GM18520 (cell line): ENCODE results near the gene CCDC85C.

Experiments used
- ATAC-seq: cut with Tn5 transposase; IDR thresholded peaks from one replicate; pipeline ENCODE4 v1.9.1; 2021; ENCODE audit not compliant: unreplicated experiment

CCDC85C gene

DNA sequence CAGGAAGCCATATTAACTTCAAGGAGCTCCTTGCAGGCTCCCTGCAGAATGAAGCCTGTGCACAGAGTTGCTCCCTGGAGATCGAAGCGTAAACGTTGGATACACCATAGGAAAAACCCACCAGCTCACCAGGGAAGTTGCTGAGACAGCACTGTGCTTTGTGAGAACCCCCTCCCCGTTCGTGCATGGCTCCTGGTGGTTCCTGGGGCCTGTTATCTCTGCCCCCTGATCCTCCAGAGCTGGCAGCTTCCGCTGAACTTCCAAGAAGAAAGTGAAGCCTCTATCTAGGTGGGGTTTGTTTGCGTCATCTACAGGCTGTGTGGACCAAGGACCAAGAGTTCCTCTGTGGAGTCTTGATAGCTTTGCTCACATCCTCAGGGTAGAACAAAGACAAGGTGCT lies 2.4 kb upstream of the CCDC85C start:
- no peak for ATAC-seq

DNA sequence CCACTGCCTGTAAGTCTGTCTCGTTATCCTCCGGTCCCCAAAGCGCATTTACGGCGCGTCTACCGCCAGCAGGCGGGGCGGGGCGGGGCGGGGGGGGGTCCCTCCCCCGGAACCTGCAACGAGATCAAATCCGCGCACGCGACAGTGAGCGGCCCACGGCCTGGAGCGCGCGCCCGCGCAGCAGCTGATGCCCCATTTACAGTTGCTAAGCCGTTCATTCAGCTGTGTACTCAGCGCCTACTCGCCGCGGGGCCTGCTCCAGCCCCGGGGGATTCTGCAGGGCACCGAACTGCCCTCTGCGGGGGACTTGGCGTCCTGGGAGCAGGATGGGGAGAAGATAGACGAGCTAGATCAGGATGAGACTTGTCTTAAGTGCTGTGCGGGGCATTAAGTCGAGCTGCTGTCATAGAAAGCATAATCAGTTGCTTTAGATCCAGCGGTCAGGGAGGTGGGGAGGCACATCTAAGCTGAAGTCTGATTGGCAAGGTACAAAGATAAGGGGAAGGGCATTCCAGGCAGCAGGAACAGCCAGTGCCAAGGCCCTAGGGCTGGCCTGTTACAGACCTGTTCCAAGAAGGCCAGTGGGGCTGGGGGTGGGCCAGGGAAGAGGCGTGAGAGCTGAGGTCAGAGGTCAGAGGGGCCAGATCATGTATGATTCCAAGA lies 1.4 kb upstream of the CCDC85C start:
- ATAC-seq = no peak

DNA sequence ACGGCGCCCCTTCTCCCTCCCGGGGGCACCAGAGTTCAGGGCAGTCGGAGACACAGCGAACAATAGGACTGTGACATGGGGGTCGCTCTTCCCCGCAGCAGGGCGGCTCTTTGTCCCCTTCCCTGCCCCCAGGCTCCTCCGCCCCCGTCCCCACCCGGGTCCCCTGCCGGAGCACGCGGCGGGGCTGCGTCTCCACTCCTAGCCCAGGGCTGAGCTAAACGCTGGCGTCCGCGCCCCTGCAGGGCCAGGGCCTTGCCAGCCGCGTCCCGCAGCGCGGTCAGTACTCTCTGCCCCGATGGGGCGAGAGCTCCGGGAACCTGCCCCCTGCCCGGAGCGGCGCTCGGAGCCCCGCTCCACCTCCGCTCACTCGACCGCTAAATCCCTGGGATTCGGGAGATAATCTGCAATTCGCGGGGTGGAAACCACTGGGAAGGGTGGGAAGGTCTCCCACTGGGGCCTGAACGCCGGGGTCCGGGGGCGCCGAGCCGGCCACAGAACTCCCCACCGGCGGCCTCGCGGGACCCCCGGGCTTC lies 825 bp upstream of the CCDC85C start:
- ATAC-seq = no peak

DNA sequence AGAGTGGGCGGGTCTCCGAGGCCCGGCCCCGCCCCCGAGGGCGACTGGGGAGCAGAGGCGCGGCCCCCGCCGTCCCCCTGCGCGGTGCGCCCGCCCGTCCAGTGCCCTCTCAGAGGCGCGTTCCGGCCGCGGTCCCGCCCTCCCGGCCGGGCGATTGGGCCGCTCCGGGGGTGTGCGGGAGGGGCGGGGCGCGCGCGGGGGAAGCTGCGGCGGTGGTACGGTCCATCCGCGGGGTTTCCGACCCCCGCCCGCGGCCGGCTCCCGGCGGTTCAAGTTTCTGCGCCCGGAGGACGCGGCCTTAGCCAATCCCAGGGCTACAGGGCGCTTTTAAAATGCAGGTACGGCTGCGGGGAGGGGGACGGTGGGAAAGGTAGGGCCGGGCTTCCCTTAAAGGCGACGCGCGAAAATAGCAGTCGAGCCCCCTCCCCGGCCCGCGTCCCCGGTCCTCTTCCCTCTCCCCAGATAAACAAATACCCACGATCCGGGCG lies 315 bp upstream of the CCDC85C start:
- peak; percentile 81 for ATAC-seq

DNA sequence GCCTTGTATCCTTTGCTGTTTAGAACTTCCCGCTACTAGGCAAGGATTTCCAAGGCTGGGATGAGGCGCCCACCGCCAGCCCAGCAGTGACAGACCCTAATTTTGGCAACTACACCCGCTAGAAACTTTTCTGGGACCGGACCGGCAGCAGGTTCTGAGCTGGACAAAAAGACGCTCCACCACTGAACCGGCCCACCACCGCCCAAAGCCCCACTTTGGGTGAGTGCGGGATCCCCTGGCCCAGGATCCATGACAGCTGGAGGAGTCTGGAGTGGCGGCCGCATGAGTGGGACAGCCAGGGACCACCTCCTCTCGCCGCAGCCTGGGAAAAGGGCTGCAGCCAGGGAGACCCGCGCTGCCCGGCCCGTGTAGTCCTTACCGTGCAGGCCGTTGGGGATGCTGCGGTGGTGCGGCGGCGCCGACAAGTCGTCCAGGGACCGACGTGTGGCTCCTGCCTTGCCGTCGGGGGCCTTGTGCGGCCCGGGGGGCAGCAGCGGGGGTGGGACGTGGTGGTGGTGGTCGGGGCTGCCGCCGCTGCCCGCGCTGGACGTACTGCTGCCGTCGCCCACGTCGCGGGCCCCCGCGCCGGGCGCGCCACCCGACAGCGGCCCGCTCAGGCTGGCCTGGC lies 1.1 kb downstream of the CCDC85C start:
- ATAC-seq = no peak

DNA sequence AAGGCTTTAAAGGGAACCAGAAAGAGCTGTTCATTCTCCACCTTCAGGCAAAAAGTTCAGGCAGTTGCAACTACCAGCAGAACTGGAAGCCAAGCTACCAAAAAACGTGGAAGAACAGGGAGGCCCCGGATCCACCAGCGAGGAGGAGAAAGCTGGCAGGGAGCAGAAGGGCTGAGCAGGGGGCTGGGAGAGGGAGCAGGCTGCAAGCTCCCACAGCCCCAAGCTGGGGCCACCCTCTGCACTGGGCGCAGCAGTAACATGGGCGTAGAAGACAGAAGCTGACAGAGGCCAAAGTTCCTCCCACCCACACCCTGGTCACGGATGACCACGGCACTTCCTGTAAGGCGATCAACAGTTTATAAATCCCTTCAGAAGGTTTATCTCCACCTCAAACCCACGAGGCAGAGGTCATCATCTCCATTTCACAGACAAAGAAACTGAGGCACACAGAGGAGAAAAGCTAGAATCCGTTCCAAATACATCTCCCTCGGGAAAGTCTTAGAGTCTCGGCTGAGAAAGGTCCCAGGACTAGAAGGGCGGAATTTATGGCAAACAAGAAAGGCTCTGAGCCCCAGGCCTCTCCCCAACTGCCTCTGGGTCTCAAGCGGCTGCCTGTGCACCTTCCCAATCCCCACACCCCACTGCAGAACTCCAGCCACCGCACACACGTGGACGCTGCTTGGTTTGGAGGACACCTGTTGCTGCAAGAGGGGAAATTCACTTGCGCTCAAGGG lies 1.8 kb downstream of the CCDC85C start:
- no peak for ATAC-seq

DNA sequence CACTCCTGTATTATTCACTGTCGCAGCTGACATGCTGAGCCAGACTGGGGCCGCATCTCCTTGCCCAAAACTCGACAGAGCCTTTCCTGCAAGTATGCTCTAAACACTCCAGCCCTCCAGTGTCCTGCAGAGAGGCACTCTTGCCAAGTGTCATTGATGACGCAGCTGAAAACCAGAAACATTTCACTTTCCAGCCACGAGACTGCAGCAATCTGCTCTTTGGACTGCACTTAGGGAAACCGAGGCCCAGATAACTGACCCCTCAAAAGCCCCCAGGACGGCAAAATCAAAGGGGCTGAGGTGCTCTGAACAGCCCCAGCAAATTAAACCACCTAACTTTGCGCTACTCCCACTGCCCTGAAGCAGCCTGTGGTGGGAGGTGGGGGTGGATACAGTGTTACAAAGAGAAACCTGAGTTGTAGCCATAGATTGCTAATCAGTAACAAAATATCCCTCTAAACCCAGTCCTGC lies 2.6 kb downstream of the CCDC85C start:
- ATAC-seq = no peak

DNA sequence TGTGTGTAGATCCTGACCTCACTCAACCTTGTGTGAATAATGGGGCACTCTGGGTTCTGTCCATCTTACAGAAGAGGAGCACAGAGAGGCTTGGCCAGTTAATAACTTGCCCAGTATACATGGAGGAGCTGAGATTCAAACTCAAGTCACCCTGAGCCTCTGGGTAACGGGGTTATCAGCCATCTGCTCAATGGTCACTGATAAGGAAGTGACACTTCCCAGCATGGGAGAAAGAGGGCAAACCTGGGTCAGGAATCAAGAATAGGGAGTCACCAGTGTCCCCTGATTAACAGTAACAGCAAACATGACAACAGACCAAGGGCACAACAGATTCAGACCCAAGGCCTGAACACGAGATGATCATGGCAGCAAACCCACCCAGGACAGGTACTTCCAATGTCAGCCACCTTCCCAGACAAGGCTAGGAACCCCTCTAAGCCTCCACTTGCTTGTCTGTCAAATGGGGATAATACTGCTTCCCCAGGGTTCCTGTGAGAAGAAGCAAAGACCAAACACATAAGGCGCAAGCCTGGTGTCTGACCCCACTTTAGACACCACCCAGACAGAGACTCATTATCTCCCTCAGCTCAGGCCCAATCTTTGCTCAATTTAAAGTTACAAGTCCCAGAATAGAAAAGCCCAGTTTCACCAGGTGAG lies 3.6 kb downstream of the CCDC85C start:
- no peak for ATAC-seq

DNA sequence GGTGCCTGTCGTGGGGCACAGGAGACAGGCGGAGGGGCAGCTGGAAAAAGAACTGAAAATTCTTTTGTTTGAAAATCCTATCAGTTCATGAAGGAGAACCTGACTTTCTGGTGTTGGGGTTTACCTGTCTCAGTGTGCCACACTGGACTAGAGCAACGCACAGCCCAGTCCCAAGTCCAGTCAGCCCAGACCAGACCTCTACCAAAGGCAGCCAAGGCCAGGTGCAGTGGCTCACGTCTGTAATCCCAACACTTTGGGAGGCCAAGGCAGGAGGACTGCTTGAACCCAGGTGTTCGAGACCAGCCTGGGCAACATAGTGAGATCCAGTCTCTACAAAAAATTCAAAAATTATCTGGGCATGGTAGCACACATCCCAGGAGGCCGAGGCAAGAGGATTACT lies 4.6 kb downstream of the CCDC85C start:
- no peak for ATAC-seq

DNA sequence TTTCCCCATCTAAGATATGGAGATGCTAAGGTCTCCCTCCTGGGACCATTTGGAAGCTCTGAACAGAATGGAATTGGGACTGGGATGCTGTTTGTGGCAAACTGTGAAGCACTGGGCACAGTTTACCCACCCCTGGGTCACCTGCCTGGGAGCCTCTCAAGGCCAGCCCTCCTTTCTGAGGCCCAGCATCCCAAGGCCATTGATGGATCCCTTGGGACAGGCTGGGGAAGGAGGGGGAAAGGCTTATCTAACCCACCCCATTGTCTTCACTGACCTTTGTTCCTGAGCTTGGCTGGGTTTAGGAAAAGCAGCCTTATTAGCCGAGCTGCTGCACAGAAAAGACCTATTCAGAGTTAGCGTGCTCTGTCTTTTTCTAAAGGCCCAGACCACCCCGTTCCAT lies 5.2 kb downstream of the CCDC85C start:
- no peak for ATAC-seq

DNA sequence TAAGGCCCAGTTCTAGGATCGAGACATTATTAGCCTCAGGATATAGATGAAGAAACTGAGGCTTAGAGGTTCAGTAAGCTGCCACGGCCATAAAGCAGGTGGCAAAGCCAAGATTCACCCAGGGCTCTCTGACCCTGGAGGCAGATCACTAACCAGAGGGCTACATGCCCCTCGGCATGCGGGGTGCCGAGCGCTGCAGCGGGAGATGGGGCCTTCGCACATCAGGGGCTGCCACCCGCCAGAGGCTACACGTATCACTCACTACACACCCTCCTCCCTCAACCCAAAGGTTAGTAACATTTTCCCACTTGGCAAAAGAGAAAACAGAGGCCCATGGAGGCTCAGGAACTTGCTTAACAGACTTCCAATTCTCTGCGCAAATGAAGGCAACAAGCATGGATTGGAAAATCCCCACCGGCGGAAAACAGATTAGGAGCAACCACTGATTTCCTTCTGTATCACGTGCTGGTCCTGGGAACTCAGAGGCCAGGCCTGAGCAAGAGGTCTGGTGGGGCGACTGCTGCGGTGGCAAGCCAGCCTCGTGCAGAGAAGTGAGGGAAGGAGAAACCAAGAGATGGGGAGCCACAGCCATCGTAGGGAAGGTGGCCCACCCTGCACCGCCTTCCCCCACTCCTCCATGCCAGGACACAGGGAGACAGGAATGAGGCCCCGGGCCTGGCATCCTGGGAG lies 6.0 kb downstream of the CCDC85C start:
- ATAC-seq = no peak

DNA sequence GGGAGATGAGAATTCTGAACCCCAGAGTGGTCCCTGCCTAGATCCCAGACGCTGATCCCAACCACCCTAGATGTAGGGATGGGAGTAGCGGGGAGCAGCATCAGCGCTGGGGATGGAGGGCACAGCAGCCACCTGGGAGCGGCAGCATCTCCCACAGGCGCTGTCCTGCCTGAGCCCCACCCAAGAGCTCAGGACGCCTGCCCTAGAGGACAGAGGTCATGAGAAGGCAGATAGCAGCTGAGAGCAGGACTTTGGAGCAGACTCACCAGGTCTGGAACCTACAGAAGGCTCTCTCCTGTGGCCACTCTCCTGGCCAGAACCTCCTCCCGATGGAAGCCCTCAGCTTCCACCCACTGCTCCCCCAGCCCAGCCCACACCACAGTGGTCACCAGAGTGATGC lies 7.2 kb downstream of the CCDC85C start:
- no peak for ATAC-seq

DNA sequence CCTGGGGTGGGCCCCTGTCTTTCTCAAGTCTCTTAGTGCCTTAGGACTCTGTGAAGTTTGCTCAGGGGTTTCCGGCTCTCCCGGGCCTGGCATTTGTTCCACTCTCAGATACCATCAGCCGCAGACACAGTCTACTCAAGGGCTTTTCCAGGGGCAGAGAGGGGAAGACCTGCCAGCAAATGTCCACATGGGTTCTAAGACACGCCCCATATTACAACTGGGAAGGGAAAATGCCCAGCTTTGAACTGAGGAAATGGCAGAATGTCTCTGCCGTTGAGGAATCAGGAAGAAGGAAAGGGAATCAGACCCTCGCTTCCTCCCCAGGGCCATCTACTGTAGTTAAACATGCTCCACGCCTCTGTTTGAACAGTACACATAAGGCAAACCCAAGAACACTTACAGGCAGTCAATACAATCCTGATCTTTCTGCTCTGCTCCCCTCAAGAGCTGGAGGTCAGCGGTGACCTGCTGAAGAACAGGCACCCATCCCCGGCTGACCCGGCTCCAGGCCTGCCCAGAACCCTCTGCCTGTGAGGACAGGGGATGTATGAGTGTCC lies 7.9 kb downstream of the CCDC85C start:
- no peak for ATAC-seq

DNA sequence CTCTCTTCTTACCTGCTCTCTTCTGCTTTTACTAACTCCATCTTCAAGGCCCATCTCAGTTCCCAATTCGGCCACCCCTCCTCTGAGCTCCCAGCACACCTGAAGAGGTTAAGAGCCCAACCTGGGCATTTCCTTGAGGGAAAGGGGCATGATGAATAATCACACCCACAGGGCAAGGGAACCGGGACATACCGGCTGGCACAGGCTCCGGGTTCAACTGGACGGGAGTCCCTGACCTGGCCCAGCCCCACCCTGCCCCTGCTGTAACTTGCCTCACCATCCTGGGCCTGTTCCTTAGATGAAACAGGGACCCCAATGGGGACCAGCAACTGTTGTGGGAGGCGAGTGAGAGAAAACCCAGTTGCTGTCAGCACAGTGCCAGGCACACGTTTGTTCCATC lies 8.5 kb downstream of the CCDC85C start:
- ATAC-seq = no peak

DNA sequence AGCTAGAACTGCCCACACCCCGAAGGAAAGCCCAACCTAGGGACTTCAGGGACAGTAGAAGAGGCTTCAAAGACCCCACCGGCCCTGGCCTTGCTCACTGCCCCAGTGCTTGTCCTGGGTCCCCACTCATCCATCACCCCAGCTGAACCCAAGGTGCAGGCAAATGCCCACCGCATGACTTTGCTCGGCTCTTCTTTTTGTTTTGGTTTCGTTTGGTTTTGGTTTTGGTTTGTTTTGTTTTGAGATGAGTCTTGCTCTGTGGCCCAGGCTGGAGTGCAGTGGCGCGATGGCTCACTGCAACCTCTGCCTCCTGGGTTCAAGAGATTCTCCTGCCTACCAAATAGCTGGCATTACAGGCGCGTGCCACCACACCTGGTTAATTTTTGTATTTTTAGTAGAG lies 9.0 kb downstream of the CCDC85C start:
- ATAC-seq = peak; percentile 94

DNA sequence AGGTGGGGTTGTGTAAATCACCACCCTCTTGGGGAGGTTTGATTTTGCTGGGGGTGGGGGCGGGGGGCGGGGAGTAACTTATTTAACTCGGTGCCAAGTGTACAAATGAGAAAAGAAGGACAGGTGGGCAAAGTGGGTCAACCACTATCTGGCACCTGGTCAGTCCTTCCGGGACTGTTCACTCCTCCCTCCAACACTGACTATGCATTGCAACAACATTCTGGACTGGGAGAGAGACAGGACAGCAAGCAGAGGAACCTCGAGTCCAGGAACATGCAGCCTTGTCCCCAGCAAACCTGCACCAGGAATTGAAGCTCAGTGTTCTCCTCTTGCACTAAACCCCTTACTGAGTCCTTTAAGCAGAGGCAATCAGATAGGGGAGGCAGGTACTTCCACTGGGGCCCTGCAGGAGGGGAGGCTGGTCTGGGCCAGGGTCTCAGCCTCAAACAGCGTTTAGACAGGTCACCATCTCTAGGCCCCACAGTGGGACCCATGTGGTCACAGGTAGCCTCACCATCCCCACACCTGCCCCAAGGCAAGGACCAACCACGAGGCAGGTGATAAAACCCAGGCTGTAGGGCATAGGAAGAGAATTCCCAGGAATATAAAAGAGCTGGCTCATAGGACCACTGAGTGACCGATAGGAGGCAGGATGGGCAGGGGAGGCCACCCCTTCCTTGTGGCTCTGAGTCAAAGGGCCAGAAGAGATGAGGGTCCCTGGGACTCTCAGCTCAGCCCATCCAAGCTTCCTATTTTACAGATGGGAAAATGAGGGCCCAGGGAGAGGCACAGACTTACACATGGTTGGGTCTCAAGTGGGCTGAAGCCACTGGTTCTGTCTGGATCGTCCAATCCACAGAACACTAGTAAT lies 9.8 kb downstream of the CCDC85C start:
- ATAC-seq = no peak

DNA sequence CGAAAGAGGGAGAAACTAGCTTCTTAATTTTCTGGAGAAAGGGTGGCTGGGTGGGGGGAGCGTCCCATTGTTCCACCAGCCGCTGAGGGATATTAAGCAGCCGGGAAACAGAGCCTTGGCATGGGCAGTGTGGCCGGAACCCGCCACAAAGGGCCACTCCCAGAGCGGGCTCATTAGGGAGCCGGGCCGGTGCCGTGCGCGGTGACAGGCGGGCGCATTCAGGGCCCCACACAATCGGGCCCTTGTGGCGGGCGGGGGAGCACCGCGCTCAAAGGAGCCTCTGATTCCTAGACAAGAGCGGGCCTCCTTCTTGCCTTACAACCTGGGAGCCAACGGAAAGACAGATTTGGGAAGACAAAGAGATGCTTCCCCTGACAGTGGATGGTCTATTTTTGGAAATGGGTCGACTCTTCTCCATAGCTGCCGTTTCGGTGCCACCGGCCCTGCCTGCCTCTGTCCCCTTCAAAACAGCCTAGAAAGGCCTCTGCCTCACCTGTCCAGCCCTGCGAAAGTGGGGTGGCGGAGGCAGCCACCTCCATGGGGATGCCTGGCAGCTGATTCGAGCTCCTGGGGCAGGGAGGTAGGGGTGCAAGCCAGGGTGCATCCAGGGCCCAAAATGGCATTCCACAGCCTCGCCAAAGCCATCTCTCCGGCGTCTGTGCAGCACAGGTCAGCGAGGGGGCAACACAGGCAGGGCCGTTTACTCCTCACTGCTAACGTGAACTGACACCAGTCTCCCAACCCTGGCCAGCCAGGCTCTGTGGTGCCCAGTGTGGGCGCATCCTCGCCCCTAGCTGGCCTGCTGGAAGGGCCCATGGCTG lies 10.9 kb downstream of the CCDC85C start:
- ATAC-seq = no peak

DNA sequence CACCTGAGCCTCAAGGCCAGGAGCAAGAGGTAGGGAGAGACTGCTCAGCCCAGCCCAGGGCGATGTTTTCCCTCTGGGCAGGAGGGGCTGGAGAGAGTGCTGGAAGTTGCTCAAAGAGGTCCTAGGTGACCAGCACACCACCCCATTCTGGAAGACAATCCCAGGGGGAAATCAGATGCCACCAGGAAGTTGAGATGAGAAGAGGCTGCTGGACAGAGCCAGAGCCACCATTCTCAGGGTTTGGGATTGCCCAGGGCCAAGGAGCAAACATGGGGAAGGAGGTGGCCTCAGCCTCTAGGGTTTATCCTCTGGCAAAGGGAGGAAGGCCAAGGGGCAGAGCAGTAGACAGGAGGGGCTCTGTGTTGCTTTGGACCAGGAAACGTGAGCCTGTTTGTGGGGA lies 11.6 kb downstream of the CCDC85C start:
- no peak for ATAC-seq
